Measurements from ENCODE around the gene OLFML2A. TPM values are rescaled to one million over a fixed set of nuclear protein-coding genes. Genes with fewer than 3 reads are reported as not detected.

OLFML2A gene
- total and polyA plus RNA-seq, 2 donors (not counting 1 experiment from before 2014, with no cell fraction given), result 0.76 to 0.88 TPM

GRCh38 chr9:124863371-124863871 is 86.5 kb downstream of the OLFML2A start:
- peaks cover 32% of the 10 kb centered on the region for H4K20me1 ChIP-seq (ENCODE audit: control insufficient read depth, insufficient read depth, low read length, poor library complexity, severe bottlenecking)
- peaks cover 12% of the 10 kb centered on the region for H3K79me2 ChIP-seq (ENCODE audit: control insufficient read depth, insufficient read depth, low read length)
- no peak overlapping the region for H3K9ac ChIP-seq (ENCODE audit: low read length)
- H3K4me1 ChIP-seq (ENCODE audit: control insufficient read depth in 2 of 2, insufficient read depth in 2 of 2, low read length in 2 of 2), result peaks cover 25 to 42% of the 10 kb centered on the region in 2 donors
- WGBS (ENCODE audit: insufficient coverage), result 58% methylated on average over 6 of the region's 7 CpGs
- ATAC-seq (ENCODE audit: low read depth) (no peak), DNase-seq (peak; percentile 35)
- H3K4me2 ChIP-seq (replicated peaks; ENCODE audit: low read depth, low read length, poor library complexity, severe bottlenecking), result no peak overlapping the region
- intact Hi-C loops (cut with micrococcal nuclease), result loop anchor here (5.0 to 10.0 kb wide), 4 partner anchors 339 to 1941 kb away; partner anchors contain the start of genes HSPA5, PSMB7, RABEPK and ZBTB43
- no peaks in the 10 kb centered on the region for H3K27me3 ChIP-seq (replicated peaks in 1 of 4; ENCODE audit: control extremely low read depth in 1 of 4, control insufficient read depth in 3 of 4, insufficient read depth in 4 of 4, low read length in 3 of 4)
- TF ChIP-seq CTCF (IDR thresholded peaks at IDR 0.05) (no peak), EZH2 (IDR thresholded peaks at IDR 0.05; ENCODE audit: borderline replicate concordance, insufficient read depth, low read depth, low read length, poor library complexity, severe bottlenecking) (no peak)
- Mint-ChIP-seq H3K4me3 (peak overlapping the region; percentile 71), H3K4me1 (peaks cover 39% of the 10 kb centered on the region), H3K27me3 (no peaks in the 10 kb centered on the region), H3K9me3 (ENCODE audit: insufficient read depth) (no peaks in the 10 kb centered on the region), H3K27ac (peak overlapping the region; percentile 62)
- CTCF ChIA-PET, result interaction anchor here (6.5 to 7.9 kb wide), 2 partner anchors 11 to 89 kb away, joined by 51 to 61 read pairs; partner anchors contain the start of genes NR6A1, OLFML2A and WDR38
- POLR2A ChIA-PET, result interaction anchor here (2.8 kb wide), 1 partner anchor 9 kb away, joined by 26 read pairs; no protein-coding TSS in a partner anchor
- peak overlapping the region in 1 of 2 donors; percentile 14 for H3K27ac ChIP-seq (ENCODE audit: low read length in 2 of 2)
- no peak overlapping the region for H3K4me3 ChIP-seq (ENCODE audit: control extremely low read depth in 1 of 5, extremely low read depth in 1 of 5, insufficient read depth in 1 of 5, low read depth in 2 of 5, low read length in 4 of 5)
- H3K36me3 ChIP-seq (replicated peaks in 1 of 2; ENCODE audit: control extremely low read depth in 1 of 2, control insufficient read depth in 1 of 2, extremely low read depth in 1 of 2, insufficient read depth in 2 of 2, low read length in 1 of 2), result peaks cover 0 to 27% of the 10 kb centered on the region in 2 experiments
- H3K9me3 ChIP-seq (ENCODE audit: control extremely low read depth in 1 of 3, control insufficient read depth in 2 of 3, insufficient read depth in 1 of 3, low read length in 2 of 3), result no peaks in the 10 kb centered on the region
- peak overlapping the region; percentile 24 for H2AFZ ChIP-seq (ENCODE audit: insufficient read depth, low read depth, low read length, poor library complexity, severe bottlenecking)

Other genes with a start within 250 kb of the OLFML2A start
- 0.66 and 0.67 TPM in 2 replicates for gene NR6A1, start 5.8 kb upstream of the OLFML2A start, total RNA-seq
- 0.09 and 0.13 TPM in 2 replicates for gene NR6A1, start 5.8 kb upstream of the OLFML2A start, polyA plus RNA-seq
- gene WDR38, start 76.3 kb downstream of the OLFML2A start, total RNA-seq, result not detected in 2 replicates
- not detected in 2 replicates for gene WDR38, start 76.3 kb downstream of the OLFML2A start, polyA plus RNA-seq
- gene RPL35, start 84.8 kb downstream of the OLFML2A start, total RNA-seq, result 1,533 and 1,609 TPM in 2 replicates
- 3,483 and 3,858 TPM in 2 replicates for gene RPL35, start 84.8 kb downstream of the OLFML2A start, polyA plus RNA-seq
- 37.3 and 41.2 TPM in 2 replicates for gene ARPC5L, start 85.0 kb downstream of the OLFML2A start, total RNA-seq
- gene ARPC5L, start 85.0 kb downstream of the OLFML2A start, polyA plus RNA-seq, result 66.3 and 155 TPM in 2 replicates
- 24.6 and 26.2 TPM in 2 replicates for gene GOLGA1, start 163.9 kb downstream of the OLFML2A start, total RNA-seq
- gene GOLGA1, start 163.9 kb downstream of the OLFML2A start, polyA plus RNA-seq, result 13.4 and 18.3 TPM in 2 replicates

All from B cell (primary cell).